CD4-positive, alpha-beta T cell treated with Interleukin-21 for 1 hour (primary cell): ENCODE data around the gene ANP32D.
"Not testable (repeated sequence)": the region's sequence is repeated elsewhere in the genome, so short reads cannot be mapped to it uniquely, and the experiment has no call there.

ENCODE experiments used
- DNase-seq: peaks from one replicate; pipeline ENCODE4 v3.0.0-alpha.2; 2020

Gene ANP32D

DNA sequence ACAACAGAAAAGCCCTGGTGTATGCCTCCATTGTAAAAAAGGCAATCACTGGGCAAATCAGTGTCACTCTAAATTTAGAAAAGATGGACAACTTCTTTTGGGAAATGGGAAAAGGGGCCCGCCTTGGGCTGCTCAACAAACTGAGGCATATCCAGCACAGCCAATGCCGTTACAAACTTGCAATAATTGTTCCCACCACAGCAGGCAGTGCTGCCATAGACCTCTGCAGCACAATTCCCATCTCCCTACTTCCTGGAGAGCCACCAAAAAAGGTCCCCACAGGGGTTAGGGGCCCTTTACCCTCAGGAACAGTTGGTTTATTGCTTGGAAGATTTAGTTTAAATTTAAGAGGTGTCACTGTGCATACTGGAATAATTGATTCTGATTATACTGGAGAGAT is 36.6 kb downstream of the ANP32D start:
- no peak for DNase-seq

DNA sequence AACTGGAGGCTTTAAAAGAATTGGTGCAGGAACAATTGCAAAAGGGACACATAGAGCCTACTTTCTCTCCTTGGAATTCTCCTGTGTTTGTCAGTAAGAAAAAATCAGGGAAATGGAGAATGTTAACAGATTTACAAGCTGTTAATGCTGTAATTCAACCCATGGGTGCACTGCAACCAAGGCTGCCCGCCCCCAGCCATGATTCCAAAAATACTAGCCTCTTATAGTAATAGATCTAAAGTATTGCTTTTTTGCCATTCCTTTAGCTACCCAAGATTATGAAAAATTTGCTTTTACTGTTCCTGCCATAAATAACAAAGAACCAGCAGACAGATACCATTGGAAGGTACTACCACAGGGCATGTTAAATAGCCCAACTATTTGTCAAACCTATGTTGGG is 37.8 kb downstream of the ANP32D start:
- no peak for DNase-seq

DNA sequence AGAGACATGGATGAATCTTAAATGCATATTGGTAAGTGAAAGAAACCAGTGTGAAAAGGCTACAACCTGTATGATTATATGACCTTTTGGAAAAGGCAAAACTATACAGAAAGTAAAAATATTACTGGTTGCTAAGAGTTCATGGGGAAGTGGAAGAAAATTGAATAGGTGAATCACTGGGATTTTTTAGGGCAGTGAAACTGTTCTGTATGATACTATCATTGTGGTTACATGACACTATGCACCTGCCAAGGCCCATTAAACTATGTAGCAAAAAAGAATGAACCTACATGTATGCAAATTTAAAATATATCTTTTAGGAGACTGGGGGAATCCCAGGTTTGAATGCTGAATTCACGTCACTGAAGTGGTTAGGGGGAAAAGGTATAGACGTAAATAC is 40.5 kb downstream of the ANP32D start:
- no peak for DNase-seq

DNA sequence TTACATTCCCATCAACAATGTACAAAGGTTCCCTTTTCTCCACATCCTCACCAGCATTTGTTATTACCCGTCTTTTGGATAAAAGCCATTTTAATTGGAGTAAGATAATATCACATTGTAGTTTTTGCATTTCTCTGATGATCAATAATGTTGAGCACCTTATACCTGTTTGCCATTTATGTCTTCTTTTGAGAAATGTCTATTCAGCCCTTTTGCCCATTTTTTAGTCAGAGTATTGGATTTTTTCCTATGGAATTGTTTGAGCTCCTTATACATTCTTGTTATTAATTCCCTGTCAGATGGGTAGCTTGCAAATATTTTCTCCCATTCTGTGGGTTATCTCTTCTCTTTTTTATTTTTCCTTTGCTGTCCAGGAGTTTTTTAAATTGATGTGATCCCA is 42.4 kb downstream of the ANP32D start:
- DNase-seq = no peak

DNA sequence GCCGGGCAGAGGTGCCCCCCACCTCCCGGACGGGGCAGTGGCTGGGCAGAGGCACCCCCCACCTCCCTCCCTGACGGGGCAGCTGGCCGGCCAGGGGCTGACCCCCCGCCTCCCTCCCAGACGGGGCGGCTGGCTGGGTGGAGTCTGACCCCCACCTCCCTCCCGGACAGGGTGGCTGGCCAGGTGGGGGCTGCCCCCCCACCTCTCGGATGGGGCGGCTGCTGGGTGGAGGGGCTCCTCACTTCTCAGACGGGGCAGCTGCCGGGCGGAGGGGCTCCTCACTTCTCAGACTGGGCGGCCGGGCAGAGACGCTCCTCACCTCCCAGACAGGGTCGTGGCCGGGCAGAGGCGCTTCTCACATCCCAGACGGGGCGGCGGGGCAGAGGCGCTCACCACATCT is 48.0 kb downstream of the ANP32D start:
- not testable (repeated sequence) for DNase-seq
